ENCODE data around the gene PZP. TPM values are rescaled to one million over a fixed set of nuclear protein-coding genes. Genes with fewer than 3 reads are reported as not detected.

PZP gene
- total and polyA plus RNA-seq, 9 of the 15 experiments (the other 6 are each of a cell fraction or from before 2014, with no cell fraction given), result 0.01 TPM; not detected in 8

GRCh38 chr12:9241301-9241700, 33.1 kb upstream of the PZP start (continued):
- TF ChIP-seq GMEB1 (CRISPR knock-in tag; IDR thresholded peaks at IDR 0.05), result no peak
- TF ChIP-seq HMGXB4 (CRISPR knock-in tag; IDR thresholded peaks at IDR 0.05), result no peak
- no peak for TF ChIP-seq ADNP (tag; IDR thresholded peaks at IDR 0.05)
- no peak for TF ChIP-seq ETS2 (tag; IDR thresholded peaks at IDR 0.05; ENCODE audit: borderline replicate concordance, poor library complexity, severe bottlenecking)
- no peak for TF ChIP-seq ZNF76 (CRISPR knock-in tag; IDR thresholded peaks at IDR 0.05; ENCODE audit: borderline replicate concordance)
- no peak for TF ChIP-seq EWSR1 (IDR thresholded peaks at IDR 0.05; ENCODE audit: borderline replicate concordance, low read depth, partially characterized antibody)
- TF ChIP-seq ZNF436 (CRISPR knock-in tag; IDR thresholded peaks at IDR 0.05), result no peak
- no peak for TF ChIP-seq TCF7L2 (IDR thresholded peaks at IDR 0.05; ENCODE audit: low read depth, low read length)
- TF ChIP-seq RNF219 (CRISPR knock-in tag; IDR thresholded peaks at IDR 0.05), result no peak
- TF ChIP-seq PHF8 (IDR thresholded peaks at IDR 0.05; ENCODE audit: borderline replicate concordance, low read length), result no peak
- no peak for TF ChIP-seq YY1 (IDR thresholded peaks at IDR 0.05; ENCODE audit: borderline replicate concordance in 1 of 3, control insufficient read depth in 1 of 3, extremely low read depth in 1 of 3, insufficient read depth in 3 of 3, insufficient read length in 1 of 3, insufficient replicate concordance in 2 of 3, low read depth in 1 of 3, low read length in 2 of 3)
